HCT116 (cell line): ENCODE measurements around the gene GSG1L. TPM values are rescaled to one million over a fixed set of nuclear protein-coding genes. Genes with fewer than 3 reads are reported as not detected.

Source experiments
- ATAC-seq: fragments of 200-7000 bp; cut with Tn5 transposase; 2 replicates; pipeline ENCODE4 v1.9.1; 2020; ENCODE audit warnings: mild to moderate bottlenecking, moderate library complexity
- BruUV-seq: library from RNA; stranded (reverse); fragments of 400-500 nt; replicated peaks from 2 replicates; lab custom pipeline; 2021; lab: Mats Ljungman, UMichigan
- CTCF ChIA-PET: fragments of 300-600 bp; sonication (Branson Sonifier 250); formaldehyde crosslinking; loops from one replicate; lab custom pipeline; 2021; ENCODE audit warnings: antibody characterized with exemption; lab: Charles Lee
- POLR2A ChIA-PET: fragments of 300-600, 350-600 bp; sonication (Branson Sonifier 250); formaldehyde crosslinking; loops from one replicate; lab custom pipeline; 2021; ENCODE audit warnings: antibody characterized with exemption; lab: Charles Lee
- RAD21 ChIA-PET, 2 experiments: fragments of 300-600 bp; sonication (Branson Sonifier 250); formaldehyde crosslinking; loops; one replicate each; lab custom pipeline; 2023; ENCODE audit warnings: low total read pairs in 2 of 2; ENCODE audit not compliant: uncharacterized antibody in 2 of 2, unreplicated experiment in 2 of 2, low non-redundant PET in 1 of 2; lab: Charles Lee
- DNase-seq: peaks from one replicate; pipeline ENCODE4 v3.0.0-alpha.2; 2010; ENCODE audit warnings: low read depth, low spot score
- H2AFZ ChIP-seq: fragments of 200-600 bp; shearing (Covaris generic), sonication (generic); 2 replicates; pipeline ENCODE4 v1.6.1; 2017; ENCODE audit warnings: low read depth, mixed run types, mixed read lengths, antibody characterized with exemption, low read length; ENCODE audit not compliant: poor library complexity, severe bottlenecking
- H3K27ac ChIP-seq: 2 replicates; pipeline ENCODE4 v1.5.1; 2012; ENCODE audit warnings: low read depth, low read length
- H3K27me3 ChIP-seq: fragments of 200-600 bp; sonication (generic); 2 replicates; pipeline ENCODE4 v1.6.1; 2016; ENCODE audit warnings: mixed run types, low read length, mixed read lengths; ENCODE audit not compliant: insufficient read depth
- H3K36me3 ChIP-seq, 2 experiments: fragments of 200-500 bp in 1 of 2; fragments of 200-600 bp in 1 of 2; sonication (Bioruptor generic) in 1 of 2; sonication (generic) in 1 of 2; 2 replicates each; pipeline versions ENCODE4 v1.5.1 to v1.6.1; 2014 to 2016; ENCODE audit warnings: low read length in 2 of 2, inconsistent platforms in 1 of 2, mixed read lengths in 1 of 2, mixed run types in 1 of 2; ENCODE audit not compliant: insufficient read depth in 2 of 2, control insufficient read depth in 1 of 2
- H3K4me1 ChIP-seq, 2 experiments: fragments of 200-600 bp in 1 of 2; sonication (generic) in 1 of 2; 2 replicates each; pipeline versions ENCODE4 v1.5.1 to v1.6.1; 2012 to 2017; ENCODE audit warnings: low read length in 2 of 2, inconsistent platforms in 1 of 2, mild to moderate bottlenecking in 1 of 2, mixed read lengths in 1 of 2, mixed run types in 1 of 2, moderate library complexity in 1 of 2; ENCODE audit not compliant: insufficient read depth in 2 of 2, control insufficient read depth in 1 of 2
- H3K4me2 ChIP-seq: fragments of 200-600 bp; sonication (generic); 2 replicates; pipeline ENCODE4 v1.6.1; 2017; ENCODE audit warnings: mixed run types, low read length, mixed read lengths
- H3K4me3 ChIP-seq, 2 experiments: fragments of 200-600 bp in 1 of 2; sonication (generic) in 1 of 2; replicated peaks in 1 of 2; 2 replicates each; pipeline ENCODE4 v1.5.1; 2011 to 2016; ENCODE audit warnings: low read length in 2 of 2, control low read depth in 1 of 2, low read depth in 1 of 2, mild to moderate bottlenecking in 1 of 2, mixed read lengths in 1 of 2, mixed run types in 1 of 2
- H3K79me2 ChIP-seq: fragments of 200-600 bp; sonication (generic); 2 replicates; pipeline ENCODE4 v1.6.1; 2017; ENCODE audit warnings: mild to moderate bottlenecking, mixed run types, low read length, moderate library complexity, mixed read lengths; ENCODE audit not compliant: insufficient read depth
- H3K9ac ChIP-seq: fragments of 200-600 bp; sonication (generic); 2 replicates; pipeline ENCODE4 v1.6.1; 2016; ENCODE audit warnings: low read length, mixed read lengths
- H3K9me2 ChIP-seq: fragments of 200-600 bp; sonication (generic), shearing (Covaris generic); 2 replicates; pipeline ENCODE4 v1.6.1; 2017; ENCODE audit warnings: mixed run types, mild to moderate bottlenecking, moderate library complexity; ENCODE audit not compliant: insufficient read depth
- H3K9me3 ChIP-seq, 2 experiments: fragments of 200-500 bp in 1 of 2; fragments of 200-600 bp in 1 of 2; sonication (Bioruptor generic) in 1 of 2; sonication (generic) in 1 of 2; 2 replicates each; pipeline ENCODE4 v1.6.1; 2014 to 2017; ENCODE audit warnings: low read length in 2 of 2, mixed read lengths in 2 of 2, inconsistent platforms in 1 of 2, low read depth in 1 of 2, mild to moderate bottlenecking in 1 of 2, mixed run types in 1 of 2, moderate library complexity in 1 of 2; ENCODE audit not compliant: control insufficient read depth in 1 of 2, insufficient read depth in 1 of 2
- H4K20me1 ChIP-seq: fragments of 200-600 bp; sonication (generic), shearing (Covaris generic); 2 replicates; pipeline ENCODE4 v1.6.1; 2017; ENCODE audit warnings: mixed run types, mild to moderate bottlenecking, moderate library complexity; ENCODE audit not compliant: insufficient read depth
- ELF1 ChIP-seq: IDR thresholded peaks from 2 replicates; pipeline ENCODE4 v1.6.1; 2012; ENCODE audit warnings: low read depth, borderline replicate concordance
- FOSL1 ChIP-seq: IDR thresholded peaks from 2 replicates; pipeline ENCODE4 v1.6.1; 2012; ENCODE audit warnings: low read depth
- POLR2A ChIP-seq: IDR thresholded peaks from 2 replicates; pipeline ENCODE4 v1.7.0; 2011; ENCODE audit warnings: borderline replicate concordance; ENCODE audit not compliant: insufficient read depth, insufficient read length; ENCODE audit errors: extremely low read depth
- RAD21 ChIP-seq: IDR thresholded peaks from 2 replicates; pipeline ENCODE4 v1.6.1; 2012; ENCODE audit warnings: low read depth, mild to moderate bottlenecking
- SP1 ChIP-seq: IDR thresholded peaks from 2 replicates; pipeline ENCODE4 v1.6.1; 2012; ENCODE audit warnings: low read depth
- SRF ChIP-seq: IDR thresholded peaks from 2 replicates; pipeline ENCODE4 v1.6.1; 2012; ENCODE audit warnings: low read depth
- ZFX ChIP-seq: fragments of 450-650 bp; IDR thresholded peaks from 2 replicates; pipeline ENCODE4 v1.6.1; 2017
- intact Hi-C: fragments of 100-400 bp; cut with micrococcal nuclease; formaldehyde crosslinking; loops from 2 replicates; pipeline ENCODE4 v1.10.0; 2022
- total RNA-seq: library from RNA; stranded (reverse); gene quantifications from one replicate; pipeline ENCODE4 v1.2.1, GENCODE V29; 2021; ENCODE audit not compliant: unreplicated experiment
- TF ChIP-seq, protein P1 (sequence below): IDR thresholded peaks from 2 replicates; pipeline ENCODE4 v1.6.1; 2012
- TF ChIP-seq, protein P2 (sequence below): IDR thresholded peaks from 2 replicates; pipeline ENCODE4 v1.6.1; 2012; ENCODE audit warnings: low read depth

The GSG1L gene
- total RNA-seq, 1 experiment from 2014 or later = not detected

DNA sequence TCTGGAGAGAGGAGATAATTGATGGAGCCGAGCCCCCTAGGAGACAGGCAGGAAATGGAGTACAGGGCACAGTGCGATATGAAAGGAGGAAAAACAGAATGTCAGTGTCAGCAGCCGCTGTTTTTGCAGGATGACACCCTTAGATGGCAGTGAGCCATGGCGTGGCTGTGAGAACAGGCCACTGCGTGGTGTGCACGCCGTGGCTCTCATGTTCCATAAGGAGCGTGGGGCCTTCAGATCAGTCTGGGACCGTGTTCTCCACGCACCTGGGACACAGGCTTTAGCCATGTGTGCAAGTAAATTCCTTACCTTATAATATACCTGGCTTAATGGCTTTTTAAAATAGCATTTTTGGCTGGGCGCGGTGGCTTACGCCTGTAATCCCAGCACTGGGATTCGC, 315.6 kb downstream of the GSG1L start:
- TF ChIP-seq POLR2A (no peak), RAD21 (no peak), SRF (no peak), FOSL1 (no peak), SP1 (no peak), ELF1 (no peak), ZFX (no peak)
- TF ChIP-seq, protein P1, sequence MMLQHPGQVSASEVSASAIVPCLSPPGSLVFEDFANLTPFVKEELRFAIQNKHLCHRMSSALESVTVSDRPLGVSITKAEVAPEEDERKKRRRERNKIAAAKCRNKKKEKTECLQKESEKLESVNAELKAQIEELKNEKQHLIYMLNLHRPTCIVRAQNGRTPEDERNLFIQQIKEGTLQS = no peak
- TF ChIP-seq, protein P2, sequence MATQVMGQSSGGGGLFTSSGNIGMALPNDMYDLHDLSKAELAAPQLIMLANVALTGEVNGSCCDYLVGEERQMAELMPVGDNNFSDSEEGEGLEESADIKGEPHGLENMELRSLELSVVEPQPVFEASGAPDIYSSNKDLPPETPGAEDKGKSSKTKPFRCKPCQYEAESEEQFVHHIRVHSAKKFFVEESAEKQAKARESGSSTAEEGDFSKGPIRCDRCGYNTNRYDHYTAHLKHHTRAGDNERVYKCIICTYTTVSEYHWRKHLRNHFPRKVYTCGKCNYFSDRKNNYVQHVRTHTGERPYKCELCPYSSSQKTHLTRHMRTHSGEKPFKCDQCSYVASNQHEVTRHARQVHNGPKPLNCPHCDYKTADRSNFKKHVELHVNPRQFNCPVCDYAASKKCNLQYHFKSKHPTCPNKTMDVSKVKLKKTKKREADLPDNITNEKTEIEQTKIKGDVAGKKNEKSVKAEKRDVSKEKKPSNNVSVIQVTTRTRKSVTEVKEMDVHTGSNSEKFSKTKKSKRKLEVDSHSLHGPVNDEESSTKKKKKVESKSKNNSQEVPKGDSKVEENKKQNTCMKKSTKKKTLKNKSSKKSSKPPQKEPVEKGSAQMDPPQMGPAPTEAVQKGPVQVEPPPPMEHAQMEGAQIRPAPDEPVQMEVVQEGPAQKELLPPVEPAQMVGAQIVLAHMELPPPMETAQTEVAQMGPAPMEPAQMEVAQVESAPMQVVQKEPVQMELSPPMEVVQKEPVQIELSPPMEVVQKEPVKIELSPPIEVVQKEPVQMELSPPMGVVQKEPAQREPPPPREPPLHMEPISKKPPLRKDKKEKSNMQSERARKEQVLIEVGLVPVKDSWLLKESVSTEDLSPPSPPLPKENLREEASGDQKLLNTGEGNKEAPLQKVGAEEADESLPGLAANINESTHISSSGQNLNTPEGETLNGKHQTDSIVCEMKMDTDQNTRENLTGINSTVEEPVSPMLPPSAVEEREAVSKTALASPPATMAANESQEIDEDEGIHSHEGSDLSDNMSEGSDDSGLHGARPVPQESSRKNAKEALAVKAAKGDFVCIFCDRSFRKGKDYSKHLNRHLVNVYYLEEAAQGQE = no peak
- H3K36me3 ChIP-seq = no peaks in the 10 kb centered on the region
- no TSS peak for BruUV-seq

More for the DNA sequence above, 315.6 kb downstream of the GSG1L start:
- no peaks in the 10 kb centered on the region for H3K79me2 ChIP-seq
- ChIA-PET RAD21 (no interaction called here), POLR2A (no interaction called here), CTCF (no interaction called here)
- H3K9me2 ChIP-seq = no peaks in the 10 kb centered on the region
- no peak overlapping the region for H3K9ac ChIP-seq
- ATAC-seq (no peak), DNase-seq (no peak)
- peaks cover 10 to 13% of the 10 kb centered on the region in 2 experiments for H3K4me1 ChIP-seq
- H3K4me2 ChIP-seq = no peak overlapping the region
- no peak overlapping the region for H3K4me3 ChIP-seq
- no peaks in the 10 kb centered on the region for H3K27me3 ChIP-seq
- no peak overlapping the region for H3K27ac ChIP-seq
- no peak overlapping the region for H2AFZ ChIP-seq
- H3K9me3 ChIP-seq = no peaks in the 10 kb centered on the region
- intact Hi-C loops = no loop called here
- no peaks in the 10 kb centered on the region for H4K20me1 ChIP-seq
